ENCODE data around the gene DRG2.

DRG2 gene

GRCh38 chr17:18066866-18067265 is 20.9 kb upstream of the DRG2 start:
- H3K4me2 ChIP-seq (ENCODE audit: insufficient read depth, low read length, poor library complexity, severe bottlenecking) = no peak overlapping the region
- no peak overlapping the region for H2AFZ ChIP-seq (ENCODE audit: low read length)
- no peak overlapping the region for H2AK5ac ChIP-seq (ENCODE audit: low read depth, low read length)
- no peak overlapping the region for H4K8ac ChIP-seq (ENCODE audit: low read depth, low read length)
- H3K9me3 ChIP-seq (replicated peaks in 1 of 2; ENCODE audit: control insufficient read depth in 2 of 2, insufficient read depth in 1 of 2, low read depth in 1 of 2, low read length in 2 of 2) = no peaks in the 10 kb centered on the region
- no peak overlapping the region for H2BK5ac ChIP-seq (ENCODE audit: low read length)
- no peak overlapping the region for H4K91ac ChIP-seq (ENCODE audit: low read depth, low read length, poor library complexity)
- H3K18ac ChIP-seq (ENCODE audit: low read length) = no peak overlapping the region
- no peak overlapping the region for H2BK12ac ChIP-seq (ENCODE audit: low read length)
- no peaks in the 10 kb centered on the region for H3K79me1 ChIP-seq (ENCODE audit: low read depth, low read length)
- H3K4me3 ChIP-seq (ENCODE audit: low read length in 2 of 2) = peak overlapping the region in 1 of 2 donors; percentile 37
- H3K27ac ChIP-seq (replicated peaks; ENCODE audit: low read length) = no peak overlapping the region
- H3K36me3 ChIP-seq (replicated peaks in 1 of 2; ENCODE audit: control insufficient read depth in 2 of 2, insufficient read depth in 2 of 2, low read length in 2 of 2) = peaks cover 9 to 39% of the 10 kb centered on the region in 2 donors
- no peak overlapping the region for H3K4ac ChIP-seq (ENCODE audit: low read length)
- no peak overlapping the region for H2BK15ac ChIP-seq (ENCODE audit: low read length)
- H3K23ac ChIP-seq (ENCODE audit: low read depth, low read length, poor library complexity) = no peak overlapping the region
- no peak overlapping the region for H3K14ac ChIP-seq (ENCODE audit: low read length)
- H3K4me1 ChIP-seq (ENCODE audit: control insufficient read depth in 2 of 2, insufficient read depth in 1 of 2, low read depth in 1 of 2, low read length in 2 of 2) = peaks cover 3 to 4% of the 10 kb centered on the region in 2 donors
- DNase-seq (ENCODE audit: low spot score) = no peak
- H2BK120ac ChIP-seq (ENCODE audit: low read depth, low read length) = no peak overlapping the region
- no peak overlapping the region for H3K9ac ChIP-seq (ENCODE audit: low read depth, low read length, poor library complexity)
- WGBS, 2 donors (ENCODE audit: extremely low coverage in 2 of 2, insufficient read length in 2 of 2, insufficient replicate concordance in 1 of 2) = no CpG with 5 or more reads among the region's 4 CpGs
- no peaks in the 10 kb centered on the region for H3K27me3 ChIP-seq (ENCODE audit: control insufficient read depth in 3 of 3, insufficient read depth in 3 of 3, low read depth in 1 of 3, low read length in 3 of 3)

GRCh38 chr17:18069101-18069500 is 18.6 kb upstream of the DRG2 start:
- no peak overlapping the region for H2AFZ ChIP-seq (ENCODE audit: low read length)
- H3K79me1 ChIP-seq (ENCODE audit: low read depth, low read length) = no peaks in the 10 kb centered on the region
- H3K27ac ChIP-seq (replicated peaks; ENCODE audit: low read length) = no peak overlapping the region
- H3K4me2 ChIP-seq (ENCODE audit: insufficient read depth, low read length, poor library complexity, severe bottlenecking) = no peak overlapping the region
- no peak overlapping the region for H3K9ac ChIP-seq (ENCODE audit: low read depth, low read length, poor library complexity)
- peaks cover 3 to 4% of the 10 kb centered on the region in 2 donors for H3K4me1 ChIP-seq (ENCODE audit: control insufficient read depth in 2 of 2, insufficient read depth in 1 of 2, low read depth in 1 of 2, low read length in 2 of 2)
- no peak overlapping the region for H2BK120ac ChIP-seq (ENCODE audit: low read depth, low read length)
- H2BK15ac ChIP-seq (ENCODE audit: low read length) = no peak overlapping the region
- DNase-seq (ENCODE audit: low spot score) = no peak
- no CpG with 5 or more reads among the region's 2 CpGs for whole genome bisulfite sequencing, 2 donors (ENCODE audit: extremely low coverage in 2 of 2, insufficient read length in 2 of 2, insufficient replicate concordance in 1 of 2)
- H3K23ac ChIP-seq (ENCODE audit: low read depth, low read length, poor library complexity) = no peak overlapping the region
- peaks cover 7 to 29% of the 10 kb centered on the region in 2 donors for H3K36me3 ChIP-seq (replicated peaks in 1 of 2; ENCODE audit: control insufficient read depth in 2 of 2, insufficient read depth in 2 of 2, low read length in 2 of 2)
- H2AK5ac ChIP-seq (ENCODE audit: low read depth, low read length) = no peak overlapping the region
- H4K91ac ChIP-seq (ENCODE audit: low read depth, low read length, poor library complexity) = no peak overlapping the region
- no peak overlapping the region for H4K8ac ChIP-seq (ENCODE audit: low read depth, low read length)
- H2BK5ac ChIP-seq (ENCODE audit: low read length) = no peak overlapping the region
- H3K4ac ChIP-seq (ENCODE audit: low read length) = no peak overlapping the region
- no peak overlapping the region for H2BK12ac ChIP-seq (ENCODE audit: low read length)
- H3K18ac ChIP-seq (ENCODE audit: low read length) = no peak overlapping the region
- H3K14ac ChIP-seq (ENCODE audit: low read length) = no peak overlapping the region
- H3K4me3 ChIP-seq (ENCODE audit: low read length in 2 of 2) = no peak overlapping the region
- H3K9me3 ChIP-seq (replicated peaks in 1 of 2; ENCODE audit: control insufficient read depth in 2 of 2, insufficient read depth in 1 of 2, low read depth in 1 of 2, low read length in 2 of 2) = no peaks in the 10 kb centered on the region
- H3K27me3 ChIP-seq (ENCODE audit: control insufficient read depth in 3 of 3, insufficient read depth in 3 of 3, low read depth in 1 of 3, low read length in 3 of 3) = no peaks in the 10 kb centered on the region

- no peak overlapping the region for H4K91ac ChIP-seq (ENCODE audit: low read depth, low read length, poor library complexity)
- no peak overlapping the region for H2BK120ac ChIP-seq (ENCODE audit: low read depth, low read length)
- no peak overlapping the region for H3K4ac ChIP-seq (ENCODE audit: low read length)
- no peak overlapping the region for H2AK5ac ChIP-seq (ENCODE audit: low read depth, low read length)
- no CpG with 5 or more reads among the region's 8 CpGs for WGBS, 2 donors (ENCODE audit: extremely low coverage in 2 of 2, insufficient read length in 2 of 2, insufficient replicate concordance in 1 of 2)
- peaks cover 2 to 11% of the 10 kb centered on the region in 2 donors for H3K36me3 ChIP-seq (replicated peaks in 1 of 2; ENCODE audit: control insufficient read depth in 2 of 2, insufficient read depth in 2 of 2, low read length in 2 of 2)
- no peak overlapping the region for H2BK15ac ChIP-seq (ENCODE audit: low read length)
- H3K9me3 ChIP-seq (replicated peaks in 1 of 2; ENCODE audit: control insufficient read depth in 2 of 2, insufficient read depth in 1 of 2, low read depth in 1 of 2, low read length in 2 of 2) = peaks cover 0 to 2% of the 10 kb centered on the region in 2 donors
- no peak overlapping the region for H2BK12ac ChIP-seq (ENCODE audit: low read length)
- no peak overlapping the region for H3K27ac ChIP-seq (replicated peaks; ENCODE audit: low read length)
- no peak for DNase-seq (ENCODE audit: low spot score)
- H3K79me1 ChIP-seq (ENCODE audit: low read depth, low read length) = no peaks in the 10 kb centered on the region
- no peak overlapping the region for H3K23ac ChIP-seq (ENCODE audit: low read depth, low read length, poor library complexity)
- no peak overlapping the region for H4K8ac ChIP-seq (ENCODE audit: low read depth, low read length)
- H3K9ac ChIP-seq (ENCODE audit: low read depth, low read length, poor library complexity) = no peak overlapping the region
- H2BK5ac ChIP-seq (ENCODE audit: low read length) = no peak overlapping the region
- no peaks in the 10 kb centered on the region for H3K27me3 ChIP-seq (ENCODE audit: control insufficient read depth in 3 of 3, insufficient read depth in 3 of 3, low read depth in 1 of 3, low read length in 3 of 3)
- peak overlapping the region; percentile 86 for H2AFZ ChIP-seq (ENCODE audit: low read length)
- no peak overlapping the region for H3K18ac ChIP-seq (ENCODE audit: low read length)
- H3K14ac ChIP-seq (ENCODE audit: low read length) = no peak overlapping the region
- H3K4me3 ChIP-seq (ENCODE audit: low read length in 2 of 2) = no peak overlapping the region
- H3K4me1 ChIP-seq (ENCODE audit: control insufficient read depth in 2 of 2, insufficient read depth in 1 of 2, low read depth in 1 of 2, low read length in 2 of 2) = peaks cover 3 to 4% of the 10 kb centered on the region in 2 donors
- no peak overlapping the region for H3K4me2 ChIP-seq (ENCODE audit: insufficient read depth, low read length, poor library complexity, severe bottlenecking)
Measured at GRCh38 chr17:18070861-18071340, 16.8 kb upstream of the DRG2 start.

- Histone ChIP-seq H4K91ac (ENCODE audit: low read depth, low read length, poor library complexity) (no peak overlapping the region), H3K27ac (replicated peaks; ENCODE audit: low read length) (no peak overlapping the region), H2BK15ac (ENCODE audit: low read length) (no peak overlapping the region), H3K23ac (ENCODE audit: low read depth, low read length, poor library complexity) (no peak overlapping the region), H3K4me2 (ENCODE audit: insufficient read depth, low read length, poor library complexity, severe bottlenecking) (no peak overlapping the region), H3K9ac (ENCODE audit: low read depth, low read length, poor library complexity) (no peak overlapping the region), H3K4ac (ENCODE audit: low read length) (no peak overlapping the region), H2BK120ac (ENCODE audit: low read depth, low read length) (no peak overlapping the region), H3K9me3 (replicated peaks in 1 of 2; ENCODE audit: control insufficient read depth in 2 of 2, insufficient read depth in 1 of 2, low read depth in 1 of 2, low read length in 2 of 2) (peaks cover 0 to 2% of the 10 kb centered on the region in 2 donors), H4K8ac (ENCODE audit: low read depth, low read length) (no peak overlapping the region), H2BK5ac (ENCODE audit: low read length) (no peak overlapping the region), H3K36me3 (replicated peaks in 1 of 2; ENCODE audit: control insufficient read depth in 2 of 2, insufficient read depth in 2 of 2, low read length in 2 of 2) (peaks cover 0 to 3% of the 10 kb centered on the region in 2 donors), H3K79me1 (ENCODE audit: low read depth, low read length) (no peaks in the 10 kb centered on the region), H2AFZ (ENCODE audit: low read length) (peak overlapping the region; percentile 86), H3K4me1 (ENCODE audit: control insufficient read depth in 2 of 2, insufficient read depth in 1 of 2, low read depth in 1 of 2, low read length in 2 of 2) (peaks cover 3 to 4% of the 10 kb centered on the region in 2 donors), H3K14ac (ENCODE audit: low read length) (no peak overlapping the region), H3K27me3 (ENCODE audit: control insufficient read depth in 3 of 3, insufficient read depth in 3 of 3, low read depth in 1 of 3, low read length in 3 of 3) (peaks cover 0 to 2% (median 0%) of the 10 kb centered on the region in 3 experiments), H3K18ac (ENCODE audit: low read length) (no peak overlapping the region), H2AK5ac (ENCODE audit: low read depth, low read length) (no peak overlapping the region), H2BK12ac (ENCODE audit: low read length) (no peak overlapping the region), H3K4me3 (ENCODE audit: low read length in 2 of 2) (no peak overlapping the region)
- DNase-seq (ENCODE audit: low spot score) = no peak
Measured at GRCh38 chr17:18071751-18072150, 16.0 kb upstream of the DRG2 start.

All from neuronal stem cell (in vitro differentiated cells).